GM23338 (cell line): ENCODE results near the gene VPS37B. TPM values are rescaled to one million over a fixed set of nuclear protein-coding genes. Genes with fewer than 3 reads are reported as not detected.

Experiments
- ATAC-seq: fragments of 200-7000 bp; cut with Tn5 transposase; 3 replicates; pipeline ENCODE4 v1.9.1; 2020
- DNase-seq: peaks from one replicate; pipeline ENCODE4 v3.0.0-alpha.2; 2015; ENCODE audit warnings: low spot score
- H2AFZ ChIP-seq: fragments of 200-600 bp; sonication (generic); 2 replicates; pipeline ENCODE4 v1.8.0; 2016; ENCODE audit warnings: antibody characterized with exemption, mild to moderate bottlenecking, moderate library complexity
- H3F3A ChIP-seq: fragments of 200-600 bp; sonication (generic); replicated peaks from 2 replicates; pipeline ENCODE4 v1.8.0; 2017; ENCODE audit warnings: antibody characterized with exemption, mixed run types, low read depth
- H3K27ac ChIP-seq: fragments of 200-600 bp; sonication (generic); 2 replicates; pipeline ENCODE4 v1.6.1; 2016; ENCODE audit warnings: low read depth
- H3K27me3 ChIP-seq: fragments of 200-600 bp; sonication (generic); 2 replicates; pipeline ENCODE4 v1.8.0; 2016; ENCODE audit warnings: mild to moderate bottlenecking, mixed run types, moderate library complexity; ENCODE audit not compliant: insufficient read depth
- H3K36me3 ChIP-seq: fragments of 200-600 bp; sonication (generic); 2 replicates; pipeline ENCODE4 v1.8.0; 2016; ENCODE audit warnings: mild to moderate bottlenecking; ENCODE audit not compliant: insufficient read depth
- H3K4me1 ChIP-seq: fragments of 200-600 bp; sonication (generic); 2 replicates; pipeline ENCODE4 v1.8.0; 2016; ENCODE audit warnings: mild to moderate bottlenecking, moderate library complexity; ENCODE audit not compliant: insufficient read depth
- H3K4me2 ChIP-seq: fragments of 200-600 bp; sonication (generic); 2 replicates; pipeline ENCODE4 v1.7.1; 2017; ENCODE audit warnings: mixed run types
- H3K4me3 ChIP-seq: fragments of 200-600 bp; sonication (generic); 2 replicates; pipeline ENCODE4 v1.6.1; 2016; ENCODE audit warnings: mixed run types
- H3K79me2 ChIP-seq: fragments of 200-600 bp; sonication (generic); replicated peaks from 2 replicates; pipeline ENCODE4 v1.8.0; 2017; ENCODE audit warnings: mild to moderate bottlenecking; ENCODE audit not compliant: insufficient read depth
- H3K9me2 ChIP-seq: fragments of 200-600 bp; sonication (generic); 2 replicates; pipeline ENCODE4 v1.8.0; 2017; ENCODE audit not compliant: insufficient read depth
- H4K20me1 ChIP-seq: fragments of 200-600 bp; sonication (generic); replicated peaks from 2 replicates; pipeline ENCODE4 v1.8.0; 2017; ENCODE audit warnings: mild to moderate bottlenecking; ENCODE audit not compliant: insufficient read depth
- H3K27ac Mint-ChIP-seq: 2 replicates; pipeline ENCODE4 v1.8.0; 2020; ENCODE audit warnings: inconsistent platforms, mild to moderate bottlenecking, moderate library complexity, mixed read lengths
- H3K27me3 Mint-ChIP-seq: 3 replicates; pipeline ENCODE4 v1.8.0; 2022; ENCODE audit warnings: low read depth, mild to moderate bottlenecking, moderate library complexity, mixed read lengths, inconsistent platforms; ENCODE audit not compliant: insufficient read depth, poor library complexity
- H3K36me3 Mint-ChIP-seq: 3 replicates; pipeline ENCODE4 v1.8.0; 2021; ENCODE audit warnings: low read depth, mild to moderate bottlenecking, inconsistent platforms, moderate library complexity, mixed read lengths
- H3K4me1 Mint-ChIP-seq: 3 replicates; pipeline ENCODE4 v1.8.0; 2020; ENCODE audit warnings: mild to moderate bottlenecking, inconsistent platforms, mixed read lengths
- H3K4me3 Mint-ChIP-seq: 3 replicates; pipeline ENCODE4 v1.8.0; 2021; ENCODE audit warnings: moderate library complexity, mild to moderate bottlenecking, inconsistent platforms, mixed read lengths
- H3K9me3 Mint-ChIP-seq: 3 replicates; pipeline ENCODE4 v1.8.0; 2020; ENCODE audit warnings: moderate library complexity, mild to moderate bottlenecking, inconsistent platforms, mixed read lengths
- CREB1 ChIP-seq: fragments of 250-450 bp; sonication (Bioruptor Pico); IDR thresholded peaks from 2 replicates; pipeline ENCODE4 v1.5.0; 2020; ENCODE audit warnings: low read depth, mild to moderate bottlenecking, moderate library complexity
- ETS1 ChIP-seq: IDR thresholded peaks from 2 replicates; pipeline ENCODE4 v1.6.1; 2016; ENCODE audit warnings: antibody characterized with exemption
- EZH2 ChIP-seq: fragments of 200-600 bp; sonication (generic); IDR thresholded peaks from one replicate; pipeline ENCODE4 v1.8.0; 2017; ENCODE audit warnings: antibody characterized with exemption, mild to moderate bottlenecking, low read depth; ENCODE audit not compliant: unreplicated experiment
- EZH2phosphoT487 ChIP-seq: fragments of 200-600 bp; sonication (generic); IDR thresholded peaks from one replicate; pipeline ENCODE4 v1.8.1; 2018; ENCODE audit warnings: antibody characterized with exemption; ENCODE audit not compliant: unreplicated experiment
- JUNB ChIP-seq: IDR thresholded peaks from one replicate; pipeline ENCODE4 v1.6.1; 2016; ENCODE audit warnings: antibody characterized with exemption; ENCODE audit not compliant: unreplicated experiment
- NANOG ChIP-seq: IDR thresholded peaks from 2 replicates; pipeline ENCODE4 v1.6.1; 2016; ENCODE audit warnings: antibody characterized with exemption, borderline replicate concordance
- POLR2AphosphoS5 ChIP-seq: IDR thresholded peaks from 2 replicates; pipeline ENCODE4 v1.6.1; 2016; ENCODE audit warnings: antibody characterized with exemption, low read depth
- STAT1 ChIP-seq: IDR thresholded peaks from one replicate; pipeline ENCODE4 v1.6.1; 2016; ENCODE audit warnings: antibody characterized with exemption; ENCODE audit not compliant: unreplicated experiment
- ZNF114 ChIP-seq: fragments of 250-450 bp; sonication (Bioruptor Pico); IDR thresholded peaks from 2 replicates; pipeline ENCODE4 v1.5.0; 2020; ENCODE audit warnings: mild to moderate bottlenecking, moderate library complexity
- ZNF331 ChIP-seq: fragments of 250-450 bp; sonication (Bioruptor Pico); IDR thresholded peaks from 2 replicates; pipeline ENCODE4 v1.5.0; 2020; ENCODE audit warnings: low read depth, mild to moderate bottlenecking, moderate library complexity
- polyA plus RNA-seq: library from polyadenylated mRNA; unstranded; fragments of >200 nt; fragmentation: Nextera tagmentation; extraction: Ambion mirVana; gene quantifications from 2 replicates; pipeline ENCODE4 v1.2.1, GENCODE V29; 2016
- total RNA-seq: library from RNA; depleted of rRNA; stranded (reverse); fragments of >200 nt; shearing (Covaris generic); gene quantifications from 2 replicates; pipeline ENCODE4 v1.2.3, GENCODE V29; 2014
- TF ChIP-seq, protein P1 (sequence below), 2 experiments: fragments of 200-600 bp in 1 of 2; sonication (generic) in 1 of 2; conservative IDR thresholded peaks; 2 replicates each; pipeline versions ENCODE4 v1.5.1 to v1.6.1; 2016 to 2017; ENCODE audit warnings: antibody characterized with exemption in 2 of 2, low read depth in 2 of 2, mild to moderate bottlenecking in 2 of 2, moderate library complexity in 1 of 2
- TF ChIP-seq, protein P2 (sequence below): IDR thresholded peaks from one replicate; pipeline ENCODE4 v1.6.1; 2018; ENCODE audit warnings: antibody characterized with exemption; ENCODE audit not compliant: unreplicated experiment
- TF ChIP-seq, protein P3 (sequence below): fragments of 250-450 bp; sonication (Bioruptor Pico); IDR thresholded peaks from 2 replicates; pipeline ENCODE4 v1.5.0; 2020; ENCODE audit warnings: mild to moderate bottlenecking, moderate library complexity

VPS37B gene
- total and polyA plus RNA-seq, 2 experiments from 2014 or later: 6.7 to 10.9 TPM

DNA sequence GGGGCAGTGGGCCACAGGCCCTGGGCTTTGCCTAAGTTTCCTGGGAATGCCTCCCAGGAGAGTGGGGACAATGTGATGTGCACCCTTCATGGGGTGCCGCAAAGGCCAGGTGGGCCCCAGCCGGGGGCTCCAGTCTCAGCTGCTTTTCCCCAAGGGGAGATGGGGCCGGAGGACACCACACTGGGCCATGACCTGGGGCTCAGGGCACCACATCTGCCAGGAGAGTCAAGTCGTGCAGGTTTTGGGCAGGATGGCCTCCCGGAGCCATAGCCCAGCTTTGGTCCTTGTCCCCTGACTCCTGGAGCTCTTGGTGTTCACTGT, 48.4 kb downstream of the VPS37B start:
- no peaks in the 10 kb centered on the region for H3K4me1 ChIP-seq
- H3K36me3 ChIP-seq: no peaks in the 10 kb centered on the region
- no peaks in the 10 kb centered on the region for H3K27me3 ChIP-seq
- peaks cover 6% of the 10 kb centered on the region; the same call in 1 of the 2 replicates for H4K20me1 ChIP-seq
- peaks cover 9% of the 10 kb centered on the region for H3K27me3 Mint-ChIP-seq
- no peaks in the 10 kb centered on the region for H3F3A ChIP-seq
- H3K4me1 Mint-ChIP-seq: peaks cover 4% of the 10 kb centered on the region
- H3K27ac ChIP-seq: no peak overlapping the region
- H3K27ac Mint-ChIP-seq: no peak overlapping the region
- no peaks in the 10 kb centered on the region for H3K9me2 ChIP-seq
- no peaks in the 10 kb centered on the region for H3K79me2 ChIP-seq
- TF ChIP-seq CREB1 (CRISPR knock-in tag) (no peak), ETS1 (no peak), STAT1 (no peak), POLR2AphosphoS5 (no peak), ZNF331 (CRISPR knock-in tag) (no peak), JUNB (no peak), ZNF114 (CRISPR knock-in tag) (no peak), NANOG (no peak), EZH2 (no peak), EZH2phosphoT487 (no peak)
- TF ChIP-seq, protein P1, sequence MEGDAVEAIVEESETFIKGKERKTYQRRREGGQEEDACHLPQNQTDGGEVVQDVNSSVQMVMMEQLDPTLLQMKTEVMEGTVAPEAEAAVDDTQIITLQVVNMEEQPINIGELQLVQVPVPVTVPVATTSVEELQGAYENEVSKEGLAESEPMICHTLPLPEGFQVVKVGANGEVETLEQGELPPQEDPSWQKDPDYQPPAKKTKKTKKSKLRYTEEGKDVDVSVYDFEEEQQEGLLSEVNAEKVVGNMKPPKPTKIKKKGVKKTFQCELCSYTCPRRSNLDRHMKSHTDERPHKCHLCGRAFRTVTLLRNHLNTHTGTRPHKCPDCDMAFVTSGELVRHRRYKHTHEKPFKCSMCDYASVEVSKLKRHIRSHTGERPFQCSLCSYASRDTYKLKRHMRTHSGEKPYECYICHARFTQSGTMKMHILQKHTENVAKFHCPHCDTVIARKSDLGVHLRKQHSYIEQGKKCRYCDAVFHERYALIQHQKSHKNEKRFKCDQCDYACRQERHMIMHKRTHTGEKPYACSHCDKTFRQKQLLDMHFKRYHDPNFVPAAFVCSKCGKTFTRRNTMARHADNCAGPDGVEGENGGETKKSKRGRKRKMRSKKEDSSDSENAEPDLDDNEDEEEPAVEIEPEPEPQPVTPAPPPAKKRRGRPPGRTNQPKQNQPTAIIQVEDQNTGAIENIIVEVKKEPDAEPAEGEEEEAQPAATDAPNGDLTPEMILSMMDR (conservative IDR thresholded peaks at IDR 0.05; ENCODE audit: low read depth in 2 of 2): no peak
- TF ChIP-seq, protein P2, sequence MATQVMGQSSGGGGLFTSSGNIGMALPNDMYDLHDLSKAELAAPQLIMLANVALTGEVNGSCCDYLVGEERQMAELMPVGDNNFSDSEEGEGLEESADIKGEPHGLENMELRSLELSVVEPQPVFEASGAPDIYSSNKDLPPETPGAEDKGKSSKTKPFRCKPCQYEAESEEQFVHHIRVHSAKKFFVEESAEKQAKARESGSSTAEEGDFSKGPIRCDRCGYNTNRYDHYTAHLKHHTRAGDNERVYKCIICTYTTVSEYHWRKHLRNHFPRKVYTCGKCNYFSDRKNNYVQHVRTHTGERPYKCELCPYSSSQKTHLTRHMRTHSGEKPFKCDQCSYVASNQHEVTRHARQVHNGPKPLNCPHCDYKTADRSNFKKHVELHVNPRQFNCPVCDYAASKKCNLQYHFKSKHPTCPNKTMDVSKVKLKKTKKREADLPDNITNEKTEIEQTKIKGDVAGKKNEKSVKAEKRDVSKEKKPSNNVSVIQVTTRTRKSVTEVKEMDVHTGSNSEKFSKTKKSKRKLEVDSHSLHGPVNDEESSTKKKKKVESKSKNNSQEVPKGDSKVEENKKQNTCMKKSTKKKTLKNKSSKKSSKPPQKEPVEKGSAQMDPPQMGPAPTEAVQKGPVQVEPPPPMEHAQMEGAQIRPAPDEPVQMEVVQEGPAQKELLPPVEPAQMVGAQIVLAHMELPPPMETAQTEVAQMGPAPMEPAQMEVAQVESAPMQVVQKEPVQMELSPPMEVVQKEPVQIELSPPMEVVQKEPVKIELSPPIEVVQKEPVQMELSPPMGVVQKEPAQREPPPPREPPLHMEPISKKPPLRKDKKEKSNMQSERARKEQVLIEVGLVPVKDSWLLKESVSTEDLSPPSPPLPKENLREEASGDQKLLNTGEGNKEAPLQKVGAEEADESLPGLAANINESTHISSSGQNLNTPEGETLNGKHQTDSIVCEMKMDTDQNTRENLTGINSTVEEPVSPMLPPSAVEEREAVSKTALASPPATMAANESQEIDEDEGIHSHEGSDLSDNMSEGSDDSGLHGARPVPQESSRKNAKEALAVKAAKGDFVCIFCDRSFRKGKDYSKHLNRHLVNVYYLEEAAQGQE: no peak
- TF ChIP-seq, protein P3, sequence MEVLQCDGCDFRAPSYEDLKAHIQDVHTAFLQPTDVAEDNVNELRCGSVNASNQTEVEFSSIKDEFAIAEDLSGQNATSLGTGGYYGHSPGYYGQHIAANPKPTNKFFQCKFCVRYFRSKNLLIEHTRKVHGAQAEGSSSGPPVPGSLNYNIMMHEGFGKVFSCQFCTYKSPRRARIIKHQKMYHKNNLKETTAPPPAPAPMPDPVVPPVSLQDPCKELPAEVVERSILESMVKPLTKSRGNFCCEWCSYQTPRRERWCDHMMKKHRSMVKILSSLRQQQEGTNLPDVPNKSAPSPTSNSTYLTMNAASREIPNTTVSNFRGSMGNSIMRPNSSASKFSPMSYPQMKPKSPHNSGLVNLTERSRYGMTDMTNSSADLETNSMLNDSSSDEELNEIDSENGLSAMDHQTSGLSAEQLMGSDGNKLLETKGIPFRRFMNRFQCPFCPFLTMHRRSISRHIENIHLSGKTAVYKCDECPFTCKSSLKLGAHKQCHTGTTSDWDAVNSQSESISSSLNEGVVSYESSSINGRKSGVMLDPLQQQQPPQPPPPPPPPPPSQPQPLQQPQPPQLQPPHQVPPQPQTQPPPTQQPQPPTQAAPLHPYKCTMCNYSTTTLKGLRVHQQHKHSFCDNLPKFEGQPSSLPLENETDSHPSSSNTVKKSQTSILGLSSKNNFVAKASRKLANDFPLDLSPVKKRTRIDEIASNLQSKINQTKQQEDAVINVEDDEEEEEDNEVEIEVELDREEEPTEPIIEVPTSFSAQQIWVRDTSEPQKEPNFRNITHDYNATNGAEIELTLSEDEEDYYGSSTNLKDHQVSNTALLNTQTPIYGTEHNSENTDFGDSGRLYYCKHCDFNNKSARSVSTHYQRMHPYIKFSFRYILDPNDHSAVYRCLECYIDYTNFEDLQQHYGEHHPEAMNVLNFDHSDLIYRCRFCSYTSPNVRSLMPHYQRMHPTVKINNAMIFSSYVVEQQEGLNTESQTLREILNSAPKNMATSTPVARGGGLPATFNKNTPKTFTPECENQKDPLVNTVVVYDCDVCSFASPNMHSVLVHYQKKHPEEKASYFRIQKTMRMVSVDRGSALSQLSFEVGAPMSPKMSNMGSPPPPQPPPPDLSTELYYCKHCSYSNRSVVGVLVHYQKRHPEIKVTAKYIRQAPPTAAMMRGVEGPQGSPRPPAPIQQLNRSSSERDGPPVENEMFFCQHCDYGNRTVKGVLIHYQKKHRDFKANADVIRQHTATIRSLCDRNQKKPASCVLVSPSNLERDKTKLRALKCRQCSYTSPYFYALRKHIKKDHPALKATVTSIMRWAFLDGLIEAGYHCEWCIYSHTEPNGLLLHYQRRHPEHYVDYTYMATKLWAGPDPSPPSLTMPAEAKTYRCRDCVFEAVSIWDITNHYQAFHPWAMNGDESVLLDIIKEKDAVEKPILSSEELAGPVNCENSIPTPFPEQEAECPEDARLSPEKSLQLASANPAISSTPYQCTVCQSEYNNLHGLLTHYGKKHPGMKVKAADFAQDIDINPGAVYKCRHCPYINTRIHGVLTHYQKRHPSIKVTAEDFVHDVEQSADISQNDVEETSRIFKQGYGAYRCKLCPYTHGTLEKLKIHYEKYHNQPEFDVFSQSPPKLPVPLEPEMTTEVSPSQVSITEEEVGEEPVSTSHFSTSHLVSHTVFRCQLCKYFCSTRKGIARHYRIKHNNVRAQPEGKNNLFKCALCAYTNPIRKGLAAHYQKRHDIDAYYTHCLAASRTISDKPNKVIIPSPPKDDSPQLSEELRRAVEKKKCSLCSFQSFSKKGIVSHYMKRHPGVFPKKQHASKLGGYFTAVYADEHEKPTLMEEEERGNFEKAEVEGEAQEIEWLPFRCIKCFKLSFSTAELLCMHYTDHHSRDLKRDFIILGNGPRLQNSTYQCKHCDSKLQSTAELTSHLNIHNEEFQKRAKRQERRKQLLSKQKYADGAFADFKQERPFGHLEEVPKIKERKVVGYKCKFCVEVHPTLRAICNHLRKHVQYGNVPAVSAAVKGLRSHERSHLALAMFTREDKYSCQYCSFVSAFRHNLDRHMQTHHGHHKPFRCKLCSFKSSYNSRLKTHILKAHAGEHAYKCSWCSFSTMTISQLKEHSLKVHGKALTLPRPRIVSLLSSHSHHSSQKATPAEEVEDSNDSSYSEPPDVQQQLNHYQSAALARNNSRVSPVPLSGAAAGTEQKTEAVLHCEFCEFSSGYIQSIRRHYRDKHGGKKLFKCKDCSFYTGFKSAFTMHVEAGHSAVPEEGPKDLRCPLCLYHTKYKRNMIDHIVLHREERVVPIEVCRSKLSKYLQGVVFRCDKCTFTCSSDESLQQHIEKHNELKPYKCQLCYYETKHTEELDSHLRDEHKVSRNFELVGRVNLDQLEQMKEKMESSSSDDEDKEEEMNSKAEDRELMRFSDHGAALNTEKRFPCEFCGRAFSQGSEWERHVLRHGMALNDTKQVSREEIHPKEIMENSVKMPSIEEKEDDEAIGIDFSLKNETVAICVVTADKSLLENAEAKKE (CRISPR knock-in tag): no peak
- H3K4me2 ChIP-seq: no peak overlapping the region
- H3K4me3 Mint-ChIP-seq: no peak overlapping the region
- DNase-seq (no peak), ATAC-seq (no peak)
- no peak overlapping the region for H2AFZ ChIP-seq
- H3K4me3 ChIP-seq: no peak overlapping the region
- H3K9me3 Mint-ChIP-seq: no peaks in the 10 kb centered on the region
- H3K36me3 Mint-ChIP-seq: no peaks in the 10 kb centered on the region; the same call in 2 of the 3 replicates
